Loucy (cell line): ENCODE results near the gene PCNT.

Experiments
- H2AFZ ChIP-seq: fragments of 200-600 bp; sonication (generic); 2 replicates; pipeline ENCODE4 v1.6.0; 2016; ENCODE audit warnings: antibody characterized with exemption, mild to moderate bottlenecking, low read length, moderate library complexity
- H3F3A ChIP-seq: fragments of 200-600 bp; 2 replicates; pipeline ENCODE4 v1.6.0; 2016; ENCODE audit warnings: antibody characterized with exemption, low read depth, mild to moderate bottlenecking
- H3K27me3 ChIP-seq: fragments of 200-600 bp; sonication (generic); 2 replicates; pipeline ENCODE4 v1.6.1; 2014; ENCODE audit warnings: low read length, mild to moderate bottlenecking; ENCODE audit not compliant: insufficient read depth, poor library complexity, severe bottlenecking
- H3K36me3 ChIP-seq: fragments of 200-600 bp; sonication (generic); 2 replicates; pipeline ENCODE4 v1.6.1; 2016; ENCODE audit warnings: low read length; ENCODE audit not compliant: insufficient read depth
- H3K4me1 ChIP-seq: fragments of 200-600 bp; sonication (generic); 2 replicates; pipeline ENCODE4 v1.5.1; 2014; ENCODE audit warnings: low read length, mild to moderate bottlenecking; ENCODE audit not compliant: insufficient read depth, poor library complexity, severe bottlenecking
- H3K4me2 ChIP-seq: fragments of 200-600 bp; sonication (generic); 2 replicates; pipeline ENCODE4 v1.6.0; 2014; ENCODE audit warnings: antibody characterized with exemption, low read length, low read depth, mild to moderate bottlenecking; ENCODE audit not compliant: poor library complexity, severe bottlenecking
- H3K4me3 ChIP-seq: fragments of 200-600 bp; sonication (generic); 2 replicates; pipeline ENCODE4 v1.5.1; 2014; ENCODE audit warnings: low read length, mild to moderate bottlenecking, mixed read lengths; ENCODE audit not compliant: poor library complexity, severe bottlenecking
- H3K79me2 ChIP-seq: fragments of 200-600 bp; sonication (generic); 2 replicates; pipeline ENCODE4 v1.6.1; 2014; ENCODE audit warnings: low read length; ENCODE audit not compliant: insufficient read depth
- H3K9ac ChIP-seq: fragments of 200-600 bp; sonication (generic); 2 replicates; pipeline ENCODE4 v1.6.0; 2014; ENCODE audit warnings: mild to moderate bottlenecking, low read depth, low read length, moderate library complexity; ENCODE audit not compliant: poor library complexity, severe bottlenecking
- H3K9me2 ChIP-seq: fragments of 200-600 bp; sonication (generic); replicated peaks from 2 replicates; pipeline ENCODE4 v1.6.1; 2016; ENCODE audit warnings: low read depth, low read length, mixed read lengths
- H3K9me3 ChIP-seq: fragments of 200-600 bp; sonication (generic); 2 replicates; pipeline ENCODE4 v1.6.1; 2014; ENCODE audit warnings: mild to moderate bottlenecking, antibody characterized with exemption, low read length, low read depth; ENCODE audit not compliant: insufficient read depth
- H4K20me1 ChIP-seq: fragments of 200-600 bp; sonication (generic); 2 replicates; pipeline ENCODE4 v1.6.0; 2014; ENCODE audit warnings: antibody characterized with exemption, low read length, mild to moderate bottlenecking; ENCODE audit not compliant: insufficient read depth, poor library complexity, severe bottlenecking
- CTCF ChIP-seq: fragments of 200-600 bp; sonication (generic); conservative IDR thresholded peaks from 2 replicates; pipeline ENCODE4 v1.5.1; 2014; ENCODE audit warnings: mild to moderate bottlenecking, antibody characterized with exemption, low read length
- EZH2phosphoT487 ChIP-seq: fragments of 200-600 bp; IDR thresholded peaks from 2 replicates; pipeline ENCODE4 v1.6.1; 2018; ENCODE audit warnings: antibody characterized with exemption, mild to moderate bottlenecking, moderate library complexity, borderline replicate concordance

The PCNT gene

GRCh38 chr21:46483300-46484295 is 159.6 kb downstream of the PCNT start:
- H3K9me2 ChIP-seq: no peaks in the 10 kb centered on the region
- no peaks in the 10 kb centered on the region for H3K9me3 ChIP-seq
- no peak for TF ChIP-seq EZH2phosphoT487
- no peak for TF ChIP-seq CTCF
- H3K4me2 ChIP-seq: no peak overlapping the region
- H3K4me3 ChIP-seq: no peak overlapping the region
- peaks cover 3% of the 10 kb centered on the region for H4K20me1 ChIP-seq
- H3F3A ChIP-seq: no peaks in the 10 kb centered on the region
- H3K36me3 ChIP-seq: peaks cover 12% of the 10 kb centered on the region; the same call in 1 of the 2 replicates
- no peak overlapping the region for H2AFZ ChIP-seq
- H3K27me3 ChIP-seq: no peaks in the 10 kb centered on the region
- no peak overlapping the region for H3K9ac ChIP-seq
- no peaks in the 10 kb centered on the region for H3K79me2 ChIP-seq
- H3K4me1 ChIP-seq: peaks cover 9% of the 10 kb centered on the region

- TF ChIP-seq EZH2phosphoT487 (no peak), CTCF (no peak)
- no peaks in the 10 kb centered on the region for H3K9me3 ChIP-seq
- H3K4me3 ChIP-seq: no peak overlapping the region
- H3K4me1 ChIP-seq: peaks cover 18% of the 10 kb centered on the region
- H3K4me2 ChIP-seq: no peak overlapping the region
- H4K20me1 ChIP-seq: no peaks in the 10 kb centered on the region
- no peaks in the 10 kb centered on the region for H3K79me2 ChIP-seq
- H3F3A ChIP-seq: no peaks in the 10 kb centered on the region
- H3K36me3 ChIP-seq: peaks cover 14% of the 10 kb centered on the region; the same call in 1 of the 2 replicates
- H3K9me2 ChIP-seq: no peaks in the 10 kb centered on the region
- H3K9ac ChIP-seq: no peak overlapping the region
- no peaks in the 10 kb centered on the region for H3K27me3 ChIP-seq
- H2AFZ ChIP-seq: no peak overlapping the region
These were observed 162.6 kb downstream of the PCNT start for GRCh38 chr21:46486481-46487126.

DNA sequence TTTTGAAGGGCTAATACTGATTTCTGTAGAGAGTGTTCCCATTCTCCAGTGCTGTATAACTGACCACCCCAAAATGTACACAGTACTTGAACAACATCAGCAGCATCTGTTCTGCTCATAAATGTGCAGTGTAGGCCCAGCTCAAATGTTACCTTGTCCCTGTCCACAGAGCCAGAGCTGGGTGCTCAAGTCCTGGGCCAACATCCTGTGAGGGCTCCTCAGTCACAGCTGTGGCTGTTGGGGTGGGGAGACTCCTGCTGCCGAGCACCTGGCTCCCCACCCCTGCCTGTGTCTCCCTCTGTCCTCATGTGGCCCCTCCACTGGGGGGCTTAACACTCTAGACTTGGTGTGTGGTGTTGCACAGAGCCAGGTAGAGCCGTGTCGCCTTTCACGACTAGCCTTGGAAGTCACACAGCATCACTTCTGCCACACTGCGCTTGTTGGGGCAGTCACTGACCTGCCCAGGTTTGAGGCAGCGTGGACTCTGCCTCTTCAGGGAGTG is 165.3 kb downstream of the PCNT start:
- H3K4me3 ChIP-seq: no peak overlapping the region
- H4K20me1 ChIP-seq: no peaks in the 10 kb centered on the region
- no peaks in the 10 kb centered on the region for H3F3A ChIP-seq
- no peak overlapping the region for H3K4me2 ChIP-seq
- no peaks in the 10 kb centered on the region for H3K27me3 ChIP-seq
- H2AFZ ChIP-seq: no peak overlapping the region
- no peak for TF ChIP-seq EZH2phosphoT487
- TF ChIP-seq CTCF: no peak
- peaks cover 14% of the 10 kb centered on the region for H3K4me1 ChIP-seq
- no peak overlapping the region for H3K9ac ChIP-seq
- H3K9me2 ChIP-seq: no peaks in the 10 kb centered on the region
- no peaks in the 10 kb centered on the region for H3K79me2 ChIP-seq
- no peaks in the 10 kb centered on the region for H3K9me3 ChIP-seq
- peaks cover 35% of the 10 kb centered on the region; the same call in 1 of the 2 replicates for H3K36me3 ChIP-seq
